GM04504 (cell line): ENCODE results near the gene KIF1C.

Experiments used
- DNase-seq: peaks from one replicate; pipeline ENCODE4 v3.0.0-alpha.2; 2012; ENCODE audit warnings: low read depth

The KIF1C gene

GRCh38 chr17:4969047-4969550, 28.7 kb upstream of the KIF1C start:
- no peak for DNase-seq

GRCh38 chr17:4969551-4970173, 28.1 kb upstream of the KIF1C start:
- DNase-seq, result no peak

- no peak for DNase-seq
Observed at GRCh38 chr17:4970273-4970672, 27.5 kb upstream of the KIF1C start.

- no peak for DNase-seq
Observed at GRCh38 chr17:4971826-4972225, 25.9 kb upstream of the KIF1C start.

- no peak for DNase-seq
Observed at GRCh38 chr17:4972322-4972721, 25.4 kb upstream of the KIF1C start.

- no peak for DNase-seq
Observed at GRCh38 chr17:4972752-4973151, 25.0 kb upstream of the KIF1C start.

GRCh38 chr17:4973256-4974114, 24.3 kb upstream of the KIF1C start:
- no peak for DNase-seq

- DNase-seq, result no peak
Observed at GRCh38 chr17:4974115-4974670, 23.6 kb upstream of the KIF1C start.

GRCh38 chr17:4978726-4979125, 19.0 kb upstream of the KIF1C start:
- no peak for DNase-seq

GRCh38 chr17:4980644-4981216, 17.0 kb upstream of the KIF1C start:
- DNase-seq, result no peak

GRCh38 chr17:4982305-4982704, 15.4 kb upstream of the KIF1C start:
- DNase-seq, result no peak

GRCh38 chr17:4986403-4986802, 11.3 kb upstream of the KIF1C start:
- DNase-seq, result no peak

- DNase-seq, result no peak
Observed at GRCh38 chr17:4986951-4987766, 10.6 kb upstream of the KIF1C start, which contains the start of gene CAMTA2. Gene CAMTA2, minus strand, starts transcription at chr17:4987675. Its CDS starts 1,453 bp downstream, at chr17:4986222.

- no peak for DNase-seq
Observed at GRCh38 chr17:4987767-4988567, 9.8 kb upstream of the KIF1C start.

- no peak for DNase-seq
Observed at GRCh38 chr17:4994081-4994595, 3.6 kb upstream of the KIF1C start.

GRCh38 chr17:4998027-4998731, 429 bp downstream of the KIF1C start:
- no peak for DNase-seq

GRCh38 chr17:4998732-4999429, 1.1 kb downstream of the KIF1C start:
- DNase-seq, result no peak

GRCh38 chr17:4999430-5000093, 1.8 kb downstream of the KIF1C start:
- no peak for DNase-seq

- no peak for DNase-seq
Observed at GRCh38 chr17:5000237-5000639, 2.5 kb downstream of the KIF1C start.
